Uterus (tissue), 2 donors: ENCODE results near the gene FGF14.

Experiments used
- POLR2A ChIP-seq, 2 donors: fragments of 450-650 bp; IDR thresholded peaks; one replicate each; pipeline ENCODE4 v1.6.1; 2016; ENCODE audit warnings: antibody characterized with exemption in 2 of 2, mild to moderate bottlenecking in 1 of 2, moderate library complexity in 1 of 2
- TF ChIP-seq, protein P1 (sequence below), 4 experiments: fragments of 200-600 bp in 2 of 4; fragments of 450-650 bp in 2 of 4; sonication (generic) in 2 of 4; IDR thresholded peaks; one replicate each; pipeline ENCODE4 v1.5.1; 2016 to 2019; ENCODE audit warnings: antibody characterized with exemption in 4 of 4, mild to moderate bottlenecking in 2 of 4, moderate library complexity in 1 of 4

DNA sequence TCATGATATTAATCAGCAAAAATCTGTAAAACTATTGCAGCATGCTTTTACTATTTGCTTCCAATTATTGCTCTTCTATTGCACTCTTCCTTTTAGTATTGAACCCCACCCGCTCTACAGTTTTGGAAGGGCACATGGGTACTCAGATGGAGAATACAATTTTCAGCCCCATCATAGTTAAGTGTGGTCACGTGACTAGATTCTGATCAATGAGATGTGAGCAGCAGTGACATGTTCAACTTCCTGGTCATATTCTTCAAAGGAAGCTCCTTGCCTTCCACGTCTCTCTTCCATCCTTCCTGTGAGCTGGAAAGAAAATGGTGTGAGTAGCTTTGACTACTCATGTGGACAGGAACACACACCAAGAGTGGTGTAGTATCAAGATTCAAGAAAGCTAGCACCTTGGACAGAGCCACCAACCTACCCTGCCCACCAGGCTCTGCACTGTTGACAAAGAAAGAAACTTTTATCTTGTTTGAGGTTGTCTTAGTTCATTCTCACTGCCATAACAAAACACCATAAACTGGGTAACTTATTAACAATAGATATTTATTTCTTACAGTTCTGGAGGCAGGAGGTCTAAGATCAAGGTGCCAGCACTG lies 3.8 kb upstream of the FGF14 start:
- TF ChIP-seq, protein P1, sequence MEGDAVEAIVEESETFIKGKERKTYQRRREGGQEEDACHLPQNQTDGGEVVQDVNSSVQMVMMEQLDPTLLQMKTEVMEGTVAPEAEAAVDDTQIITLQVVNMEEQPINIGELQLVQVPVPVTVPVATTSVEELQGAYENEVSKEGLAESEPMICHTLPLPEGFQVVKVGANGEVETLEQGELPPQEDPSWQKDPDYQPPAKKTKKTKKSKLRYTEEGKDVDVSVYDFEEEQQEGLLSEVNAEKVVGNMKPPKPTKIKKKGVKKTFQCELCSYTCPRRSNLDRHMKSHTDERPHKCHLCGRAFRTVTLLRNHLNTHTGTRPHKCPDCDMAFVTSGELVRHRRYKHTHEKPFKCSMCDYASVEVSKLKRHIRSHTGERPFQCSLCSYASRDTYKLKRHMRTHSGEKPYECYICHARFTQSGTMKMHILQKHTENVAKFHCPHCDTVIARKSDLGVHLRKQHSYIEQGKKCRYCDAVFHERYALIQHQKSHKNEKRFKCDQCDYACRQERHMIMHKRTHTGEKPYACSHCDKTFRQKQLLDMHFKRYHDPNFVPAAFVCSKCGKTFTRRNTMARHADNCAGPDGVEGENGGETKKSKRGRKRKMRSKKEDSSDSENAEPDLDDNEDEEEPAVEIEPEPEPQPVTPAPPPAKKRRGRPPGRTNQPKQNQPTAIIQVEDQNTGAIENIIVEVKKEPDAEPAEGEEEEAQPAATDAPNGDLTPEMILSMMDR (IDR thresholded peaks at IDR 0.05), result no peak
- no peak for TF ChIP-seq POLR2A (IDR thresholded peaks at IDR 0.05)
